ENCODE data around the gene MAN1B1. TPM values are rescaled to one million over a fixed set of nuclear protein-coding genes. Genes with fewer than 3 reads are reported as not detected.

MAN1B1 gene
- total RNA-seq, 4 donors from 2014 or later, result 26.1 to 30.2 (median 29.3) TPM

GRCh38 chr9:137089232-137089947, 2.6 kb downstream of the MAN1B1 start:
- Histone ChIP-seq H3K27ac (no peak overlapping the region), H3K4me1 (peaks cover 0 to 47% (median 14%) of the 10 kb centered on the region in 3 donors), H3K27me3 (no peaks in the 10 kb centered on the region), H3K4me3 (no peak overlapping the region), H3K36me3 (peaks cover 0 to 55% of the 10 kb centered on the region in 2 donors), H3K9me3 (no peaks in the 10 kb centered on the region)
- TF ChIP-seq CTCF (IDR thresholded peaks at IDR 0.05), result no peak
- no peak for TF ChIP-seq POLR2AphosphoS5 (IDR thresholded peaks at IDR 0.05)
- TF ChIP-seq EP300 (IDR thresholded peaks at IDR 0.05), result no peak
- TF ChIP-seq POLR2A (IDR thresholded peaks at IDR 0.05), result no peak
- WGBS, 2 donors (ENCODE audit: low coverage in 1 of 2), result 50 to 73% methylated on average over 1 to 9 of the region's 11 CpGs
- no peak for ATAC-seq

- WGBS, 2 donors (ENCODE audit: low coverage in 1 of 2), result 75 to 95% methylated on average over 9 to 11 of the region's 30 CpGs
- no peak for TF ChIP-seq CTCF (IDR thresholded peaks at IDR 0.05)
- TF ChIP-seq EP300 (IDR thresholded peaks at IDR 0.05), result no peak
- TF ChIP-seq POLR2AphosphoS5 (IDR thresholded peaks at IDR 0.05), result no peak
- ATAC-seq, result no peak
- peaks cover 0 to 100% of the 10 kb centered on the region in 2 donors for H3K36me3 ChIP-seq
- H3K9me3 ChIP-seq, result no peaks in the 10 kb centered on the region
- no peaks in the 10 kb centered on the region for H3K4me1 ChIP-seq
- no peak overlapping the region for H3K4me3 ChIP-seq
- H3K27me3 ChIP-seq, result no peaks in the 10 kb centered on the region
- H3K27ac ChIP-seq, result no peak overlapping the region
Observed at GRCh38 chr9:137095664-137096517, 9.1 kb downstream of the MAN1B1 start.

GRCh38 chr9:137096785-137097546, 10.2 kb downstream of the MAN1B1 start:
- no peak for TF ChIP-seq POLR2AphosphoS5 (IDR thresholded peaks at IDR 0.05)
- TF ChIP-seq EP300 (IDR thresholded peaks at IDR 0.05), result no peak
- TF ChIP-seq CTCF (IDR thresholded peaks at IDR 0.05), result no peak
- no peak for TF ChIP-seq POLR2A (IDR thresholded peaks at IDR 0.05)
- Histone ChIP-seq H3K27me3 (no peaks in the 10 kb centered on the region), H3K27ac (no peak overlapping the region), H3K4me1 (no peaks in the 10 kb centered on the region), H3K9me3 (no peaks in the 10 kb centered on the region), H3K4me3 (no peak overlapping the region), H3K36me3 (peaks cover 0 to 100% of the 10 kb centered on the region in 2 donors)
- whole genome bisulfite sequencing, 2 donors (ENCODE audit: low coverage in 1 of 2), result 93% methylated on average over 18 of the region's 31 CpGs; no CpG with 5 or more reads in 1 of the 2 donors
- ATAC-seq, result no peak

GRCh38 chr9:137097761-137098462, 11.1 kb downstream of the MAN1B1 start:
- Histone ChIP-seq H3K27ac (no peak overlapping the region), H3K27me3 (no peaks in the 10 kb centered on the region), H3K4me1 (no peaks in the 10 kb centered on the region), H3K9me3 (no peaks in the 10 kb centered on the region), H3K4me3 (no peak overlapping the region), H3K36me3 (peaks cover 0 to 100% of the 10 kb centered on the region in 2 donors)
- 96% methylated on average over 4 of the region's 20 CpGs; no CpG with 5 or more reads in 1 of the 2 donors for WGBS, 2 donors (ENCODE audit: low coverage in 1 of 2)
- ATAC-seq, result no peak
- TF ChIP-seq POLR2A (IDR thresholded peaks at IDR 0.05), result no peak
- TF ChIP-seq CTCF (IDR thresholded peaks at IDR 0.05), result no peak
- TF ChIP-seq POLR2AphosphoS5 (IDR thresholded peaks at IDR 0.05), result no peak
- TF ChIP-seq EP300 (IDR thresholded peaks at IDR 0.05), result no peak
